T-cell (primary cell): Measurements from ENCODE around the gene OBP2B. TPM values are rescaled to one million over a fixed set of nuclear protein-coding genes. Genes with fewer than 3 reads are reported as not detected.
"Not testable (repeated sequence)": the region's sequence is repeated elsewhere in the genome, so short reads cannot be mapped to it uniquely, and the experiment has no call there.

Experiments
- ATAC-seq, 4 experiments: fragments of 200-7000 bp in 3 of 4; fragments of 150-1000 bp in 1 of 4; cut with Tn5 transposase; replicated peaks in 1 of 4; 1 replicate in 3 of 4; 2 replicates in 1 of 4; pipeline ENCODE4 v1.10.0; 2021; ENCODE audit warnings: moderate library complexity in 3 of 4, mild to moderate bottlenecking in 2 of 4, moderate number of reproducible peaks in 1 of 4
- CTCF ChIA-PET, 2 donors: fragments of 300-600 bp; sonication (Branson Sonifier 250); formaldehyde crosslinking; loops; one replicate each; lab custom pipeline; 2022; ENCODE audit warnings: antibody characterized with exemption in 2 of 2; lab: Charles Lee
- POLR2A ChIA-PET, 2 donors: fragments of 300-600 bp; sonication (Branson Sonifier 250); formaldehyde crosslinking; loops; one replicate each; lab custom pipeline; 2022; ENCODE audit warnings: antibody characterized with exemption in 2 of 2; lab: Charles Lee
- DNase-seq, 35 experiments: peaks; one replicate each; pipeline versions ENCODE4 v3.0.0 to v3.0.0-alpha.2; 2013 to 2023
- H3K27ac ChIP-seq: one replicate; pipeline ENCODE4 v1.5.1; 2013; ENCODE audit warnings: low read length
- H3K27me3 ChIP-seq, 2 experiments: replicated peaks in 1 of 2; 1 replicate in 1 of 2; 2 replicates in 1 of 2; pipeline versions ENCODE4 v1.6.1 to v1.7.0; 2013; ENCODE audit warnings: low read length in 1 of 2, mixed read lengths in 1 of 2; ENCODE audit not compliant: control insufficient read depth in 2 of 2, insufficient read depth in 2 of 2; ENCODE audit errors: extremely low read depth in 1 of 2
- H3K36me3 ChIP-seq, 2 donors: 1 replicate in 1 of 2; 2 replicates in 1 of 2; pipeline versions ENCODE4 v1.6.1 to v1.7.0; 2013; ENCODE audit warnings: low read length in 1 of 2; ENCODE audit not compliant: control insufficient read depth in 2 of 2, insufficient read depth in 1 of 2; ENCODE audit errors: extremely low read depth in 1 of 2
- H3K4me1 ChIP-seq, 2 experiments: 1 replicate in 1 of 2; 2 replicates in 1 of 2; pipeline versions ENCODE4 v1.6.1 to v1.7.0; 2013; ENCODE audit warnings: low read length in 2 of 2, mixed read lengths in 1 of 2; ENCODE audit not compliant: insufficient read depth in 2 of 2, control insufficient read depth in 1 of 2; ENCODE audit errors: extremely low read depth in 1 of 2
- H3K4me3 ChIP-seq, 2 donors: 1 replicate in 1 of 2; 2 replicates in 1 of 2; pipeline versions ENCODE4 v1.5.1 to v1.7.0; 2013; ENCODE audit warnings: mild to moderate bottlenecking in 2 of 2, low read length in 1 of 2, moderate library complexity in 1 of 2; ENCODE audit not compliant: control insufficient read depth in 1 of 2; ENCODE audit errors: extremely low read depth in 1 of 2
- H3K9me3 ChIP-seq: 2 replicates; pipeline ENCODE4 v1.7.0; 2013
- H3K27ac Mint-ChIP-seq, 2 donors: one replicate each; pipeline ENCODE4 v1.8.0; 2020 to 2021; ENCODE audit warnings: mild to moderate bottlenecking in 2 of 2, mixed read lengths in 2 of 2
- H3K27me3 Mint-ChIP-seq, 2 donors: one replicate each; pipeline ENCODE4 v1.8.0; 2021 to 2022; ENCODE audit warnings: mixed read lengths in 2 of 2
- H3K36me3 Mint-ChIP-seq: one replicate; pipeline ENCODE4 v1.8.0; 2021; ENCODE audit warnings: mixed read lengths
- H3K4me1 Mint-ChIP-seq, 3 donors: one replicate each; pipeline ENCODE4 v1.8.0; 2020 to 2022; ENCODE audit warnings: mixed read lengths in 3 of 3, mild to moderate bottlenecking in 1 of 3
- H3K4me3 Mint-ChIP-seq, 3 donors: one replicate each; pipeline ENCODE4 v1.8.0; 2020 to 2022; ENCODE audit warnings: mild to moderate bottlenecking in 3 of 3, mixed read lengths in 3 of 3, moderate library complexity in 3 of 3
- H3K9me3 Mint-ChIP-seq, 3 donors: one replicate each; pipeline ENCODE4 v1.8.0; 2020 to 2022; ENCODE audit warnings: mixed read lengths in 3 of 3
- WGBS: methylation state at CpG from one replicate; pipeline ENCODE4 v1.1.5; 2013; ENCODE audit warnings: missing lambda C conversion rate; ENCODE audit not compliant: insufficient coverage; 5-methylcytosine and 5-hydroxymethylcytosine counted together
- total RNA-seq, 35 experiments: library from RNA in 6 of 35; stranded (reverse) in 6 of 35; fragments of 120-200 nt in 1 of 35; gene quantifications; one replicate each; pipeline versions ENCODE4 v1.2.1 to v1.2.4 and lab custom pipeline; 2013 to 2026

The OBP2B gene, protein sequence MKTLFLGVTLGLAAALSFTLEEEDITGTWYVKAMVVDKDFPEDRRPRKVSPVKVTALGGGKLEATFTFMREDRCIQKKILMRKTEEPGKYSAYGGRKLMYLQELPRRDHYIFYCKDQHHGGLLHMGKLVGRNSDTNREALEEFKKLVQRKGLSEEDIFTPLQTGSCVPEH
- not detected for total RNA-seq
- total RNA-seq (2013) = not detected
- 0 to 0.09 (median 0) reads per million in 29 experiments for total RNA-seq (lab: John Stamatoyannopoulos, UW)

DNA sequence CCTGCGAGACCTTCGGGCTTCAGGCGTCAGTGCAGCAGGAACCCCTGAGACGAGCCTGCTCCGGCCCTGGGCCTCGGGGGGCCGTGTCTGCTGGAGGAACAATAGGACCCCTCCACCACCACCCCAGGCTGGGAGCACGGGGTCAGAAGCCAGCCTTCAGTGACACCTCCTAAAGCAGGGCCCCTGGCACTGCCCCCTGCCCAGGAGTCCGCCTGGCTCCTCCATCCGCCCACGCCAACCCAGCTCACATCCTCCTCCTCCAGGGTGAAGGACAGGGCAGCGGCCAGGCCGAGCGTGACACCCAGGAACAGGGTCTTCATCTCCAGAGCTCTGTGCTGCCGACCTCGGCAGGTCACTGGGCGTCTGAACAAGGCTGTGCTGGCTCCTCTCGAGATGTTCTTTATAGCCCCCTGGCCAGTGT lies at the start of gene OBP2B:
TSS of gene OBP2B (minus strand) at position 371 of the 421 bp plus-strand sequence. CDS start at position 320, 51 bp downstream.
- H3K27me3 Mint-ChIP-seq = peaks cover 23 to 45% of the 10 kb centered on the region in 2 donors
- H3K9me3 Mint-ChIP-seq, POLR2A ChIA-PET, H3K4me1 Mint-ChIP-seq, H3K27ac Mint-ChIP-seq, DNase-seq, H3K4me3 Mint-ChIP-seq, H3K27ac ChIP-seq, CTCF ChIA-PET, ATAC-seq, H3K4me3 ChIP-seq, H3K4me1 ChIP-seq, H3K36me3 Mint-ChIP-seq, H3K36me3 ChIP-seq, H3K9me3 ChIP-seq: not testable (repeated sequence)
- WGBS = no CpG with 5 or more reads among the region's 18 CpGs
- H3K27me3 ChIP-seq = peaks cover 2 to 52% of the 10 kb centered on the region in 2 experiments

DNA sequence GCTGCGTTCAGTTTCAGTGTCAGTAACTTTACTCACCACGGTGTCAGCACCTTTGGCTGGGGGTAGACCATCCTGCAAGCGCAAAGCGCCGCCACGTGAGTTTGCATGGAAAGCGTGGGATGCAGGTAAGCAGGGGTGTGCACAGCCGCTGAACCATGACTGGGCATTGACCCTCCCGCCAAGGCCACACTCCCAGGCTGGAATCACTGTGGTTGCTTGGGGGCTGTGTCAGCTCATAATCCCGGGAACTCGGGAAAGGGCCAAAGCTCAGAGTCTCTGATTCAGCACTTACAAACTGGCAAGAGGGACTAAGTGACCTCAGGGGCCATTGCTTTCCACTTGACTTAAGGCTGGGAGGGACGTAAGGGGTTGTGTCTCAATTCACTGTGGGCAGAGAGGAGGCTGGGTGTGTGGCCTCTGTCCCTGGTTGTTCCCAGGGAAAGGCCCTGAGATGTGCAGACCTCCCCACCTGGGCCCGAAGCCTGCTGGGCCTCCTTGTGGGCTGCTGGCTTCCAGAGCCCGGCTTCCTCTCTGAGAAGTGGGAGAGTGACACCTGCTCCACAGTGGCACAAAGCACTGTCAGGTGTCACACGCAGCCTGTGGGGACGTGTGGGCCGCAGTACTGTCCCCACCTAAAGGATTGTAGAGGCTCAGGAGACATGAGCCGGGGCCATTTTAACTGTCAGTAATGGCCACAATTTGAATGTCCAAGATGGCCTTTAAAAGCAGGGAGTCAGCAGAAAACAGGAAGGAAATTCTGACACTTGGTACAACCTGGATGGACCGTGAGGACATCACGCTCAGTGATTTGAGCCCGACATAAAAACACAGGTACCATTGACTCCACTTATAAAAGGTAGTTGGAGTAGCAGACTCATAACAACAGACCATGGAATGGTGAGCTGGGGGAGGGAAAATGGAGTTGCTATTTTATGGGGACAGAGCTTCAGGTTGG lies 49.3 kb upstream of the OBP2B start:
- Histone ChIP-seq H3K4me3 (no peak overlapping the region), H3K4me1 (peaks cover 0 to 2% of the 10 kb centered on the region in 2 experiments), H3K27ac (no peak overlapping the region), H3K9me3 (no peaks in the 10 kb centered on the region), H3K27me3 (peaks cover 0 to 47% of the 10 kb centered on the region in 2 experiments), H3K36me3 (no peaks in the 10 kb centered on the region)
- DNase-seq (no peak), ATAC-seq (no peak)
- ChIA-PET POLR2A (no interaction called here), CTCF (no interaction called here)
- Mint-ChIP-seq H3K4me1 (peaks cover 0 to 6% (median 0%) of the 10 kb centered on the region in 3 donors), H3K36me3 (no peaks in the 10 kb centered on the region), H3K27me3 (peaks cover 15 to 21% of the 10 kb centered on the region in 2 donors), H3K27ac (no peak overlapping the region), H3K9me3 (no peaks in the 10 kb centered on the region), H3K4me3 (no peak overlapping the region)
- WGBS = 69% methylated on average over 18 of the region's 21 CpGs

DNA sequence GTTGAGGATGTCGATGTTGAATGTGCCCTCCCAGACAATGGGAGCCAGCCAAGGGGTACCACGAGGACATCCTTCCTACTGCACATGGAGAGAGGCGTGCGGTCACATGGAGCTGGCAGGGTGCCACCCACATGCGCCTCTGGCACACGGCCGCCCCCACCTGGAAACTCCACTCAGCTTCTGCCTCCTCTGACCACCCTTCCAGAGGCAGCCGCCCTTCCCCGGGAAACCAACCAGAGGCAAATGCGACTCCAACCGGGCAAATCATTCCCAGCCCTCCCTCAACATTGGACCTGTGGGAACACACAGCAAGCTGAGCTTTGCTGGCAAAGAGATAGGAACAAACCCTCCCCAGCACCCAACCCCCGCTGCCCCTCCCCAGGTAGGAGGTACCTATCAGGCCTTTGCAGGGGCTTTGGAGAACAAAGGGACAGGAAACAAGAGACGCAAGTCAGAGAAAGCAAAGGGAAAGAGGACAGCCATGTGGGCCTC lies 48.5 kb upstream of the OBP2B start:
- Mint-ChIP-seq H3K27me3 (peaks cover 13 to 21% of the 10 kb centered on the region in 2 donors), H3K4me1 (peaks cover 0 to 6% (median 0%) of the 10 kb centered on the region in 3 donors), H3K27ac (no peak overlapping the region), H3K9me3 (no peaks in the 10 kb centered on the region), H3K36me3 (no peaks in the 10 kb centered on the region), H3K4me3 (no peak overlapping the region)
- no peak overlapping the region for H3K4me3 ChIP-seq
- H3K36me3 ChIP-seq = no peaks in the 10 kb centered on the region
- ChIA-PET CTCF (no interaction called here), POLR2A (no interaction called here)
- H3K4me1 ChIP-seq = peaks cover 2 to 8% of the 10 kb centered on the region in 2 experiments
- WGBS = 33% methylated on average over 11 of the region's 13 CpGs
- H3K27ac ChIP-seq = no peak overlapping the region
- H3K27me3 ChIP-seq = peaks cover 0 to 46% of the 10 kb centered on the region in 2 experiments
- ATAC-seq (no peak), DNase-seq (no peak)
- no peaks in the 10 kb centered on the region for H3K9me3 ChIP-seq

DNA sequence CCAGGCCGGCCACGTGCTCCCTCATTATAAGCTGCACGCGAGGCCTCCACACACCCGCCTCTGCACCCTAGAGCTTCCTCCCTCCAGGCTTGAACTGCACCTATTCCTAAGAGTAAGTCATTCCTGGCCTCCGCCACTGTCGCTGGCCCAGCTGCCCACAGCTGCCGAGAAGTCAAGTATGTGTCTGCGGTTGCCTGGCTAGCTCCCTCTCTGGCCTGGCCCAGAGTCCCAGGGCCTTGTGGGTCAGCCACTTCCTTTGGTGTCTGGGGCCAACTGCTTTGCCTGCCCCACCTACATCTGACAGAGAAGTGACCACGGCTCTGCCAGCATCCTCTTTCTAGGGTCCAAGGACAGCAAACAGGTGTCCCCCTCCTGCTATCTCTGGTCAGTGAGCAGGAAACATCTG lies 47.6 kb upstream of the OBP2B start:
- peaks cover 10 to 11% of the 10 kb centered on the region in 2 experiments for H3K4me1 ChIP-seq

DNA sequence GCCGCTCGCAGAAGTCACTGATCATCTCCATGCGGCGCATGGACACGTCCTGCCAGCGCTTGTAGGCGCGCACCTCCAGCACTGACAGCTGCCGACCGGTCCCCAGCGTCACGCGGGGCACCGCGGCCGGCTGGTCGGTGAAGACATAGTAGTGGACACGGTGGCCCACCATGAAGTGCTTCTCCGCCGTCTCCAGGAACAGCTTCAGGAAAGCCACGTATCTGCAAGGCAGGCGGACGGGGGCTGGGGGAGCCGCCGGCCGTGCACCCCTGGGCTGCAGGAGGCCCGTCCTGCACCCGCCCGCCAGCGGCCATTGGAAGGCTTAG lies 47.0 kb upstream of the OBP2B start:
- H3K27ac ChIP-seq = no peak overlapping the region
- ChIA-PET CTCF (no interaction called here), POLR2A (no interaction called here)
- Mint-ChIP-seq H3K4me1 (peaks cover 0 to 6% (median 0%) of the 10 kb centered on the region in 3 donors), H3K36me3 (no peaks in the 10 kb centered on the region), H3K27me3 (peaks cover 7 to 16% of the 10 kb centered on the region in 2 donors), H3K9me3 (no peaks in the 10 kb centered on the region), H3K27ac (no peak overlapping the region), H3K4me3 (no peak overlapping the region)
- H3K27me3 ChIP-seq = peaks cover 0 to 45% of the 10 kb centered on the region in 2 experiments
- ATAC-seq = no peak
- no peaks in the 10 kb centered on the region for H3K9me3 ChIP-seq
- no peak overlapping the region for H3K4me3 ChIP-seq
- H3K4me1 ChIP-seq = peaks cover 10 to 12% of the 10 kb centered on the region in 2 experiments
- 94% methylated on average over 30 of the region's 30 CpGs for WGBS
- DNase-seq = no peak
- H3K36me3 ChIP-seq = no peaks in the 10 kb centered on the region

More for the DNA sequence above, 47.6 kb upstream of the OBP2B start:
- WGBS = 54% methylated on average over 7 of the region's 10 CpGs
- H3K9me3 ChIP-seq = no peaks in the 10 kb centered on the region
- no peak overlapping the region for H3K4me3 ChIP-seq
- H3K4me3 Mint-ChIP-seq = no peak overlapping the region
- H3K36me3 Mint-ChIP-seq = no peaks in the 10 kb centered on the region
- no peaks in the 10 kb centered on the region for H3K36me3 ChIP-seq
- DNase-seq (no peak), ATAC-seq (no peak)
- H3K27ac Mint-ChIP-seq = no peak overlapping the region
- peaks cover 0 to 50% of the 10 kb centered on the region in 2 experiments for H3K27me3 ChIP-seq
- ChIA-PET POLR2A (no interaction called here), CTCF (interaction anchor here in 1 of 2 donors (0.5 kb wide), 1 partner anchor 227 kb away, joined by 6 read pairs; no protein-coding TSS in a partner anchor)
- peaks cover 0 to 6% (median 0%) of the 10 kb centered on the region in 3 donors for H3K4me1 Mint-ChIP-seq
- H3K27ac ChIP-seq = no peak overlapping the region
- H3K27me3 Mint-ChIP-seq = peaks cover 7 to 16% of the 10 kb centered on the region in 2 donors
- no peaks in the 10 kb centered on the region for H3K9me3 Mint-ChIP-seq

DNA sequence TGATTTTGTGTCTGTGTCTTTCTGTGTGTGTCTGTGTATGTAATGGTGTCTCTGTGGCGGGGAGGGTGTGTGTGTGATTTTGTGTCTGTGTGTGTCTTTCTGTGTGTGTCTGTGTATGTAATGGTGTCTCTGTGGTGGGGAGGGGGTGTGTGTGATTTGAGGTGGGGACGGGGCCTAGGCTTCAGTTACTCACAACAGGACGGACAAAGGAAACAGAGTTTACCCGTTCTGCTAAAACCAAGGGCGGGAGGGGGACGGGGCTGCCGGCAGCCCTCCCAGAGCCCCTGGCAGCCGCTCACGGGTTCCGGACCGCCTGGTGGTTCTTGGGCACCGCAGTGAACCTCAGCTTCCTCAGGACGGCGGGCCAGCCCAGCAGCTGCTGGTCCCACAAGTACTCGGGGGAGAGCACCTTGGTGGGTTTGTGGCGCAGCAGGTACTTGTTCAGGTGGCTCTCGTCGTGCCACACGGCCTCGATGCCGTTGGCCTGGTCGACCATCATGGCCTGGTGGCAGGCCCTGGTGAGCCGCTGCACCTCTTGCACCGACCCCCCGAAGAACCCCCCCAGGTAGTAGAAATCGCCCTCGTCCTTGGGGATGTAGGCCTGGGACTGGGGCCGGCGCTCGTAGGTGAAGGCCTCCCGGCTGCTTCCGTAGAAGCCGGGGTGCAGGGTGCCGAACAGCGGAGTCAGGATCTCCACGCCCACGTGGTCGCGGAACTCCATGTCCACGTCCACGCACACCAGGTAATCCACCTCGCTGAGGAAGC lies 46.5 kb upstream of the OBP2B start:
- Mint-ChIP-seq H3K36me3 (no peaks in the 10 kb centered on the region), H3K27me3 (peaks cover 3 to 15% of the 10 kb centered on the region in 2 donors), H3K27ac (no peak overlapping the region), H3K4me3 (no peak overlapping the region), H3K4me1 (peaks cover 0 to 4% (median 0%) of the 10 kb centered on the region in 3 donors), H3K9me3 (no peaks in the 10 kb centered on the region)
- Histone ChIP-seq H3K27me3 (peaks cover 0 to 47% of the 10 kb centered on the region in 2 experiments), H3K27ac (no peak overlapping the region), H3K4me3 (no peak overlapping the region), H3K9me3 (no peaks in the 10 kb centered on the region), H3K36me3 (no peaks in the 10 kb centered on the region), H3K4me1 (peaks cover 10 to 12% of the 10 kb centered on the region in 2 experiments)
- ChIA-PET CTCF (no interaction called here), POLR2A (no interaction called here)
- 83% methylated on average over 40 of the region's 42 CpGs for WGBS
- ATAC-seq (no peak), DNase-seq (no peak)
